DMS53 treated with DMSO at 0.1 percent for 48 hours (cell line): Measurements from ENCODE around the gene GJB4.
"Not testable (repeated sequence)": the region's sequence is repeated elsewhere in the genome, so short reads cannot be mapped to it uniquely, and the experiment has no call there.

Source experiments
- DNase-seq: peaks from one replicate; lab custom pipeline; 2025; ENCODE audit not compliant: unreplicated experiment; lab: John Stamatoyannopoulos, UW

Gene GJB4

GRCh38 chr1:34794790-34795180 lies 35.2 kb downstream of the GJB4 start:
- DNase-seq, result no peak

- DNase-seq, result no peak
Observed at GRCh38 chr1:34795916-34796315, 36.4 kb downstream of the GJB4 start.

GRCh38 chr1:34796990-34797389 lies 37.5 kb downstream of the GJB4 start:
- no peak for DNase-seq

- DNase-seq, result no peak
Observed at GRCh38 chr1:34800214-34800613, 40.7 kb downstream of the GJB4 start.

GRCh38 chr1:34803770-34804169 lies 44.2 kb downstream of the GJB4 start:
- DNase-seq, result no peak

GRCh38 chr1:34806396-34806795 lies 46.9 kb downstream of the GJB4 start:
- no peak for DNase-seq

GRCh38 chr1:34808051-34808810 lies 48.7 kb downstream of the GJB4 start:
- DNase-seq, result no peak

GRCh38 chr1:34810781-34811180 lies 51.2 kb downstream of the GJB4 start:
- not testable (repeated sequence) for DNase-seq
